ENCODE data around the gene EXOC6B.
"Not testable (repeated sequence)": the region's sequence is repeated elsewhere in the genome, so short reads cannot be mapped to it uniquely, and the experiment has no call there.

Gene EXOC6B

GRCh38 chr2:72539071-72539552 is 286.7 kb downstream of the EXOC6B start:
- peak; percentile 80 for DNase-seq

GRCh38 chr2:72538486-72538885 is 287.3 kb downstream of the EXOC6B start:
- no peak for DNase-seq

GRCh38 chr2:72535586-72535985 is 290.2 kb downstream of the EXOC6B start:
- DNase-seq = not testable (repeated sequence)

- DNase-seq = peak; percentile 37
Observed at GRCh38 chr2:72533765-72534164, 292.1 kb downstream of the EXOC6B start.

- DNase-seq = no peak
Observed at GRCh38 chr2:72527424-72527823, 298.4 kb downstream of the EXOC6B start.

GRCh38 chr2:72526623-72527022 is 299.2 kb downstream of the EXOC6B start:
- DNase-seq = no peak

- DNase-seq = no peak
Observed at GRCh38 chr2:72524071-72524470, 301.8 kb downstream of the EXOC6B start.

- DNase-seq = peak; percentile 53
Observed at GRCh38 chr2:72515696-72516095, 310.1 kb downstream of the EXOC6B start.

- no peak for DNase-seq
Observed at GRCh38 chr2:72513011-72513410, 312.8 kb downstream of the EXOC6B start.

- DNase-seq = no peak
Observed at GRCh38 chr2:72512376-72512775, 313.5 kb downstream of the EXOC6B start.

GRCh38 chr2:72511906-72512305 is 313.9 kb downstream of the EXOC6B start:
- no peak for DNase-seq

GRCh38 chr2:72497763-72498162 is 328.1 kb downstream of the EXOC6B start:
- DNase-seq = peak; percentile 27

GRCh38 chr2:72496479-72496878 is 329.4 kb downstream of the EXOC6B start:
- no peak for DNase-seq

GRCh38 chr2:72494392-72494791 is 331.4 kb downstream of the EXOC6B start:
- DNase-seq = no peak

- not testable (repeated sequence) for DNase-seq
Observed at GRCh38 chr2:72484622-72485021, 341.2 kb downstream of the EXOC6B start.

- DNase-seq = no peak
Observed at GRCh38 chr2:72483346-72483745, 342.5 kb downstream of the EXOC6B start.

GRCh38 chr2:72475246-72475645 is 350.6 kb downstream of the EXOC6B start:
- no peak for DNase-seq

- no peak for DNase-seq
Observed at GRCh38 chr2:72457801-72458516, 367.9 kb downstream of the EXOC6B start.

GRCh38 chr2:72454189-72454588 is 371.6 kb downstream of the EXOC6B start:
- DNase-seq = no peak

GRCh38 chr2:72442270-72442669 is 383.6 kb downstream of the EXOC6B start:
- no peak for DNase-seq

GRCh38 chr2:72439892-72440291 is 385.9 kb downstream of the EXOC6B start:
- DNase-seq = no peak

GRCh38 chr2:72438364-72438763 is 387.5 kb downstream of the EXOC6B start:
- no peak for DNase-seq

GRCh38 chr2:72431737-72432136 is 394.1 kb downstream of the EXOC6B start:
- DNase-seq = no peak

GRCh38 chr2:72427022-72427861 is 398.6 kb downstream of the EXOC6B start:
- DNase-seq = no peak

Measured in fibroblast of skin of right quadriceps (primary cell).